IPS-NIHi7 (cell line): ENCODE data around the gene PIP5K1A.
"Not testable (repeated sequence)": the region's sequence is repeated elsewhere in the genome, so short reads cannot be mapped to it uniquely, and the experiment has no call there.

Source experiments
- DNase-seq: peaks from one replicate; pipeline ENCODE4 v3.0.0; 2012; ENCODE audit warnings: mixed read lengths; ENCODE audit errors: extremely low spot score

Gene PIP5K1A, protein sequence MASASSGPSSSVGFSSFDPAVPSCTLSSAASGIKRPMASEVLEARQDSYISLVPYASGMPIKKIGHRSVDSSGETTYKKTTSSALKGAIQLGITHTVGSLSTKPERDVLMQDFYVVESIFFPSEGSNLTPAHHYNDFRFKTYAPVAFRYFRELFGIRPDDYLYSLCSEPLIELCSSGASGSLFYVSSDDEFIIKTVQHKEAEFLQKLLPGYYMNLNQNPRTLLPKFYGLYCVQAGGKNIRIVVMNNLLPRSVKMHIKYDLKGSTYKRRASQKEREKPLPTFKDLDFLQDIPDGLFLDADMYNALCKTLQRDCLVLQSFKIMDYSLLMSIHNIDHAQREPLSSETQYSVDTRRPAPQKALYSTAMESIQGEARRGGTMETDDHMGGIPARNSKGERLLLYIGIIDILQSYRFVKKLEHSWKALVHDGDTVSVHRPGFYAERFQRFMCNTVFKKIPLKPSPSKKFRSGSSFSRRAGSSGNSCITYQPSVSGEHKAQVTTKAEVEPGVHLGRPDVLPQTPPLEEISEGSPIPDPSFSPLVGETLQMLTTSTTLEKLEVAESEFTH

DNA sequence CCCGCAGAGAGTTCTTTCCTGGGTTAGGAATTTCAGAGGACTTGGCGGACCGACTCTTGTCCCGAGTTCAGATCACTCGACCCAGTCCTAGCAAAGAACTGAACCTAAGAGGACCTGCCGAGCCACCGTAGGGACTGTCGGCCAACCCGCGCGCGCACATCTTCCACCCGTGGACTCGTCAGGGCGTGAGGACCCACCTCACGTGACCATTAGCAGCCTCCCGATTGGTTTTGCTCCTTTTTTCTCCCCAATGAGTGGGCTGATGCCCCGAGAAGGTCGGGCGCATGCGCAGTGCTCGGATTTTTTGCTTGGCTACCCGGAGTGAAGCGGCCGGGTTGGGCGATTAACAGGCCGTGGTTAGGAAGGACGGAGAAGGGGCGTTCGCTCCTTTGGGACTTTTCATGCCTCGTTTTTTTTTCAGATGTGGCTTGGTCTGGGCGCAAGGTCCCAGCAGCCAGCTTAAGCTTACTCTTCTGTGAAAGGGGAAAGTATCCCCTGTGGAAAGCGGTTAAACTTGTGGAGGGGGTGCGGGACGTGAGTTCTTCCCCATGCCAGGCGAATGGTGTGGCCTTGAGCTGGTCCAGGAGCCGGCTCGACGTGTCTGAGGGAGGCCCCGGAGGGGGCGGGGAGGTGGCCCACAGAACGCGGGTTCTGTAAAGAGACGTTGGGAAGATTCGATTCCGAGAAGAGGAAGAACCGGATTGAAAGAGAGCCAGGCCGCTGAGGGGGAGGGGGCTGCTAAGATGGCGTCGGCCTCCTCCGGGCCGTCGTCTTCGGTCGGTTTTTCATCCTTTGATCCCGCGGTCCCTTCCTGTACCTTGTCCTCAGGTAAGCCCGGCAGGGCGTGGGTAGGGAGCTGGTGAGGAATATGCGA lies at the start of gene PIP5K1A:
PIP5K1A (plus strand) TSS at position 299 of the 874 bp plus-strand sequence; CDS start at position 744, 445 bp downstream.
- DNase-seq: peak; percentile 99

DNA sequence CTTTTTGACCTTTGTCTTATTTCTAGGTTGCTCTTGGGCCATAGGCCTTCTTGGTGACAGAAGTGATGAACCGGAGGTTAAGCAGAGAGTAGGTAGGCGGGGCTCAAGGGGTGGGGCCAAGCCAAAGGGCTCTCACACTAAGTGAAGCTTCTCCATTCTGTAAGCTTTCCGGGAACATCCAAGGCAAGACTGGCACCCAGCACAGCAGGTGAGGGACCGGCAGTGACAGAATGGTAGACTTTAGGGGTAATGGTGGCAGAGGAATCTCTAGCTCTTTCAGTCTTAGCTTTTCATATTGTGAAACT lies 41.9 kb upstream of the PIP5K1A start, which contains the start of gene TNFAIP8L2:
TNFAIP8L2 (plus strand) TSS at position 135 of the 305 bp plus-strand sequence. CDS start 2,049 bp downstream, outside the sequence.
- no peak for DNase-seq

DNA sequence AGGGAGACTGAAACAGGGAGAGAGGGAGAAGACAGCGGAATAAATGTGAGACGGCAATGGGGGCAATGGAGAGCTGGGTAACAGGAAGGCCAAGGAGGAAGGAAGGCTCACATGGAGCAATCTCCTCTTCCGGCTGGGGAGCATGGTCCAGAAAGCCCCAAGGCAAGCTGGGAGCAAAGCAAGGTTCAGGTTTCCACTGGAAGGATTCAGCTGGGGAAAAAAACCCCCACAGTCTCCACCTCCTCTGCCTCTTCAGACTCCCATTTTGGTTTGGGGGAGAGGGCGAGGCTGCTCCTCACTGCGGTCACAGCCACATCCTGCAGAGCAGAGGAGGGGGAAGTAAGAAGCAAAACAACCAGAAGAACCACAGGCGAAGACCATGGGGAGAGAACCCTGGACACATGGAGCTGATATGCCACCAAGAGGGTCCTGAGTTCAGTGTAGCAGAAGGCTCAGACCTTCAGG lies 41.3 kb upstream of the PIP5K1A start:
- DNase-seq: no peak

DNA sequence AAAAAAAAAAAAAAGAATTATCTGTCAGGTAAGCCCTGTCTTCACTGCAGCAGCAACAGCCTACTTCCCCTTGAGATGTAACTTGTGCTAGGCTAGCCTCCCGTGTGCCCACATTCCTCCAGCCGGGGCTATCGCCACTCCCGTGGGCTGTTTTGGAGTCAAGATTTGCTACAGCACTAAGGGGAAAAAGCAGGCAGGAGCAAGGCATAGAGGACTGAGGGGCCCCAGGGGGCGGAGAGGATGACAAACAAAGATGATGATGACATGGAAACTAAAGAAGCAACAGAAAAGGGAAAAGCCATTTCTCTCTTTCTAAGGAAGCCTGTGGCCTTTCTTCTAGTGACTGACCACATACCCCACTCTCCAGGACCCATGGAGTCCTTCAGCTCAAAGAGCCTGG lies 40.0 kb upstream of the PIP5K1A start:
- no peak for DNase-seq

DNA sequence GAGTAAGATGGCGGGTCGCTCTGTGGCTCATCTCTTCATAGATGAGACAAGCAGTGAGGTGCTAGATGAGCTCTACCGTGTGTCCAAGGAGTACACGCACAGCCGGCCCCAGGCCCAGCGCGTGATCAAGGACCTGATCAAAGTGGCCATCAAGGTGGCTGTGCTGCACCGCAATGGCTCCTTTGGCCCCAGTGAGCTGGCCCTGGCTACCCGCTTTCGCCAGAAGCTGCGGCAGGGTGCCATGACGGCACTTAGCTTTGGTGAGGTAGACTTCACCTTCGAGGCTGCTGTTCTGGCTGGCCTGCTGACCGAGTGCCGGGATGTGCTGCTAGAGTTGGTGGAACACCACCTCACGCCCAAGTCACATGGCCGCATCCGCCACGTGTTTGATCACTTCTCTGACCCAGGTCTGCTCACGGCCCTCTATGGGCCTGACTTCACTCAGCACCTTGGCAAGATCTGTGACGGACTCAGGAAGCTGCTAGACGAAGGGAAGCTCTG lies 39.6 kb upstream of the PIP5K1A start:
- no peak for DNase-seq

DNA sequence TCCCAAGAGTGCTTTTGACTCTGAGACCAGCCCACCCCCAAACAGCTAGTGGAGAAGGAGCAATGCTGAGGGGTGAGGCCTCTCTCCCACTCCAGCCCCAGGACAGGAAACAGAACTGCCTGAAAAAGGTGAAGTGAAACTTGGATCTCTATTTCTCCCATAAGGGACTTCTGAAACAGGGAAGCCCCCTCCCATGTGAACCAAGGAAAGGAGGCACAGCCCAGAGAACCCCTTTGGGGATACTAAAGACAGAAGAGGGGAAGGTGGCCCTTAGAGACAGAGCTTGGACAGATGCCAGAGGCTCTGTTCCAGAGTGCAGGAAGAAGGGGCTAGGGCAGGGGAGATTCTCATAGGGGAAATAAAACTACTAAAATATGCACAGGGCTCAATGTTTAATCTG lies 39.0 kb upstream of the PIP5K1A start:
- DNase-seq: no peak

DNA sequence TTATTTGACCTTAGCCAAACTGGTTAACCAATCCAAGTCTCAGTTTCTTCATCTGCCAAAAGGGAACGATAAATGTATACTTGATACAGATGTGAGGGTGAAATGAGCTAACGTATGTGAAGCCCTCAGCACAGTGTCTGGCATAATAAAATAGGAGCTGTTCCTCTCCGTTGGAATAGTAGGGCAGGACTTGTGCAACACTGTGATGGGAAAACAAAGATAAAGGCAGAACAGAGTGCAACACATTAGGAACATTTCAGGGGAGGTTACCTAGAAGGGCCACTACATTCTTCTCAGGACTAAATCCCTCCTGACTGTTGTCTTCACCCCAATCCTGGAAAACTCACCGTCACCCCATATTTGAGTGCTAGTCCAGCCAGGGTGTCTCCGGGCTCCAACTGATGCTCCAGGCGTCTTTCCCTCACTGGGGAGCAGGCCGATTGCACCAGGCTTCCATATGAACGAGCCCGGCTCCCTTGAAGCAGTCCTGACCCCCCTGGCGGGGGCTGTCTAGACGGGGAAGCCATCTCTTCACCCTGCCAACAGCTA lies 33.5 kb upstream of the PIP5K1A start:
- no peak for DNase-seq

DNA sequence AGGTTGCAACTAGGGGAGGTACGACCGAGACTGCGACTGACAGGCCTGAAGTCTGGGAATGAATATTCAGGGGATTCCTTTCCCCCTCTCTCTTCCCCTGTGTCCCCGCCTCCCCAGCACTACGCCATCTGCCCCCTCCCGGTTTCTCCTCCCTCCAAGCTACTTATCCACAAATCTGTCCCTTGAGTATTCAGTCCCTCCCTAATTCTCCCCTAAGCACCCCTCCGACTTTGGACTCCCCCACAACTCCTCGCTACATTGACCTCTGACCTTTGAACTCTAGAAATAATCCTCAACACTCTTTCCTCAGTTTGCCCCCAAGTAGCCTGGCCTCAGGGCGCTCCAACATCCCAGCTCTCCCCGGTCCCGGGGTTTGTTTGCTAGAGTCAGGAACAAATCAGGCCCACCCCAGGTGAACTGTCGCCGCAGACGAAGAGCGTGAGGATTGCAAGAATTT lies 33.0 kb upstream of the PIP5K1A start:
- DNase-seq: peak; percentile 86

DNA sequence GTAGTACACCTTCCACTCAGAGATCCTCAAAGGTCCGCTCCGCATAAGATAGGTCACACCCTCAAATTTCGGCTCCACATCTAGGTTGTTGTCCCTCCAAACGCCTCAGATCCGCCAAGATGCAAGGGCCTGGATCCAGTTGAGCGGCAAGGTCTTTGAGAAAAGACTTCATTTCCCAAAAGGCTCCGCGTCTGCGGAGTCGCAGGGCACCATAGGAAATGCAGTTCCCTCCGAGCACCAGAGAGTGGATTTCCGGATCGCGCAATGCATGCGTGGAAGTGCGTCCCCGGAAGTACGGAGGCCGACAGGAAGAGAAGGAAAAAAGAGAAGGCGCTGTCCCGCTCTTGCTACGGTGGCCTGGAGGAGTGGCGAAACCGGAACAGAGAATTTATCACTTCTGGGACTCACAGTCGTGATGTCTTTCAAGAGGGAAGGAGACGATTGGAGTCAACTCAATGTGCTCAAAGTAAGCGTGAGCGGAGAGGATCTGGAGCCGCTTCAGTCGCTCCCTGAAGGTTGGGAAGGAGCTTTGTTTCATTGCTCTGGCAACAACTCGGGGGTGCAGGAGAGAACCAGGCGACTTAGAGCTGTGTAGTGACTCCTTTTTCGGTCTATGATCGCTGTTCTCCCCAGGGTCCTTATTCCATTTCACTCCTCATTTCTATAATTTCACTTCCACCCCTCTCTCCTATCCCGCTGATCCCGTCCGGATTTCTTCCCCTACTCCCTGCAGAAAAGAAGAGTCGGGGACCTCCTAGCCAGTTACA lies 32.4 kb upstream of the PIP5K1A start, which contains the start of the genes LYSMD1 and SCNM1:
LYSMD1 (minus strand) TSS at position 165 of the 767 bp plus-strand sequence. CDS start 644 bp downstream, outside the sequence.
SCNM1 (plus strand) TSS at position 407 of the 767 bp plus-strand sequence; CDS start at position 416, 9 bp downstream.
- DNase-seq: peak; percentile 94

DNA sequence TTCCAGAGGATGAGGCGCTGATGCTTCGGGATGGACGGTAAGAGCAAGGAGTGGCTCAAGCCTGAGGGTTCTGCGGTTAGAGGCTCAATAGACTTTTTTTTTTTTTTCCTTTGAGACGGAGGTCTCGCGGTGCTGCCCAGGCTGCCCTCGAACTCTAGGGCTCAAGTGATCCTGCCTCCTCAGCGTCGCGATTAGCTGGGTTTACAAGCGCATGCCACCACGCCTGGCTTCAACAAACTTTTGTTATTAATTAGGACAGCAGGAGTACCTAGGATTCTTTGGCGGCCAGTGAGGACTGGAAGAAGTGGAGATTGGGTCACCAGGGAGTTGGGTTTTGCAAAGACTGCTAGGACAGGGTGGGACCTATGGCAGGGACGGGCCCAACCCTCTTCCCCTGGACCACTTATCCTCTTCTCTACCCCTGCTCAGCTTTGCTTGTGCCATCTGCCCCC lies 31.8 kb upstream of the PIP5K1A start:
- peak; percentile 39 for DNase-seq

DNA sequence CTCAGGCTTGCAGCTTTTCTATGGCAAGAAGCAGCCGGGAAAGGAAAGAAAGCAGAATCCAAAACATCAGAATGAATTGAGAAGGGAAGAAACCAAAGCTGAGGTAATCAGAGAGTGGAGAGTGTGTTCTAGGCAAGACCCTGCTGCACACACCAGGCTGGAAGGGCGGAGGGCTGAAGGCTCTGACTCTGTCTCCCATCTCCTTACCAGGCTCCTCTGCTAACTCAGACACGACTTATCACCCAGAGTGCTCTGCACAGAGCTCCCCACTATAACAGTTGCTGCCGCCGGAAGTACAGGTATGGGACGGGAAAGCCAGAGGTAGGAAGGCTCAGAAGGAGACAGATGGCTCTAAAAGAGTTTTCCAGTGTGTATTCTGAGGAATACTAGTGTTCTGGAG lies 31.2 kb upstream of the PIP5K1A start:
- no peak for DNase-seq

DNA sequence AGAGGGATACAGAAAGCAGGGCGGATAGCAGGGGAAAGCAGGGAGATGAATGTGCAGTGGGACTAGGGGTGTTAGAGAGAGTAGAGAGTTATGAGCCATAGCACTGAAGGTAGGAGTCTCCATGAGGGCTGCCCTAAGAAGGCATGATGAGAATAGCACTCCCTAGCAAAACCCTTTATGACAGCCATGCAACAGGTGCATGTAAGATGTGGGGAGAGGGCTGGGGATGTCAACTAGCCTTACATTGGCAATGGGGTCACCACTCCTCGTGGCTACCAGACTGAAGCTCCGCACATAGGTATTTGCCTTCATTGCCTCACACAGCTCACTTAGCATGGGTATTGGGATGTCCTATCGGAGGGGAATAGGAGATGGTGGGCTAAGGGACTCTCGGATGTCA lies 27.2 kb upstream of the PIP5K1A start:
- DNase-seq: no peak

DNA sequence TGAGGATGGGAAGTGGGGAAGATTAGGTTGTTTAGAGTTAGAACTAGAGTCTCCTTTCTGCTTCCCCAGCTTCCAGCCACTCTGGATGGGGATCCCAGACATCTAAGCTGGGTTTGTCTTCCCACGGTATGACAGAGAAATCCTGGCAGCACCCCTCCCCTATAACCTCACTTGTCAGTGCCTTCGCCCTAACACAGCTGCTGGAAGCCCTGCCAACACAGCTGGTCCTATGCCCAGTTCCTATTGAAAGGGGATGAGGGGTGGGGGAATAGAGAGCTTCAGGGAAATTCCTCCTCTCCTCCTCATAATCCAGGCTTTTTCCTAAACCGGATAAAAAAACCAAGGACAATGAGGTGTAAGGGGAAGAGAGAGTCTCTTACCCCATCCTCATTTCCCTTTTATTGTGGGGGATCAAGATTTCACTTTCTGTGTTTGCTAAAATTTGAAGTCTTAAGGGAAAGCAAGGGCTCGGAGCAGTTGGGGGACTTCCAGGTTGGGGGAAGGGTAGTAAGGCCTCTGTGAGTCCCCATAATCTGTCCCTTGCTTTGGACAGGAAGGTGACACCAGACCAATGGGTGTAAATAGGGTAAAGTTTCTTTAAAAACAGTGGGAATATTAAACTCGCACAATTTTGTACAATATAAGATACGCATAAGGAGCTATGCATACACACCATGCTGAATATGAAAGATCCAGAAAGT lies 23.2 kb upstream of the PIP5K1A start:
- DNase-seq: no peak

DNA sequence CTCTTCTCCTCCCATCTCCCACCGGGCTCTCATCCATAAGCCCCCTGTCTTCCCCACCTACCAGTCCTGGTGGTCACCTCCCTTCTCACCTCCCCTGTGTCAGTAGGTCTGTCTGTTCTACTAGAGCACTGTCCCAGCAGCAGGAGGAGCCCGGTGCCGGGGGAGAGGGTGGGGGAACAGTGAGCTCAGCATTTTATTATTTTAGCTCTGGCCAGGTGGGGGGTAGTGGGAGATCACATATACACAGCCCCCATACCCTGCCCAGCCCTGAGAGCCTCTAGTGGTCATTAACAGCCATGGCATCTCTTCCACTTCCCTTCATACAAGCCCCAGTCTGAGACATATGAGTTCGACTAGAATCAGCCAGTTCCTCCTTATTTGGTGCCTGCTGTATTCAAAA lies 22.5 kb upstream of the PIP5K1A start, which contains the start of gene TMOD4:
TMOD4 (minus strand) TSS at position 119 of the 400 bp plus-strand sequence. CDS start 1,106 bp downstream, outside the sequence.
- peak; percentile 50 for DNase-seq

DNA sequence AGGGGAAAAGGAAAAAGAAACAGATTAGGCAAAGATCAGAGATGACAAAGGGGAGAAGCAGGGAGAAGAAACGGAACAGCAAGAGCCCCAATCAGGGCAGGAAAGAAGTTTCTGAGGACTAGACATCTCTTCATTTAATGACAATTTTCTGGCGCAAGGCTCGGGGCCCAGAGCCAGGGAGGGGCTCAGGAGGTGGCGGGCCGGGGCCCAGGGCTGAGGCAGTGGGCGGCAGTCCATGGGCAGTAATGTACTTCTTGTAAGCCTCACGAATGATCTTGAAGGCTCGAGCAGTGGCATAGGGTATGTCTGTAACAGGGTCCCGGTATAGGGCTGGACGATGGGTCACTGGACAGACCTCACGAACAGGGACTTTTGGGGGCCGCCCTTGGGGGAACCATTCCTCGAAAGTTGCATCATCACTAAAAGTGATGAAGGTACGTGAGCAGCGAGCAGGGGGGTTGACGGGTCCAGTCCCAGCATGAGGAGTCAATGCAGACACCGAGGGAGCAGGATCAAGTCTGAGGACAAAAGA lies 21.8 kb upstream of the PIP5K1A start:
- DNase-seq: no peak

DNA sequence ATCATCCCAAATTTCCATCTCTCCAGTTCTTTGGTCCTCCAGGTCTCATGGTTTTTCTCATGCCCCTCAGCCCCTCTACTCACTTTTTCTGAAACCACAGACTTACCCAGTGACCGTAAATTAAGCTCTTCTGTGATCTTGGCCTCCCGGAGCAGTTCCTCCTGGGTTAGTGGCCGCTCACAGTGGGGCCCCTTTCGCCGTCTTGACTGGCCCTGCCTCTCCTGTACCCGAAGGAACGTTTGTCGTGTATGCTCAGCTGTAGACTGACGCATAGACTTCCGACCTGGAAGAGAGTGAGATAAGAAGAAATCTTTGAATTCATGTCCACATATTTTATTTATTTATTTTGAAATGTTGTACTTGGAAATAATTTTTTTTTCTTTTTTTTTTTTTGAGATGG lies 14.1 kb upstream of the PIP5K1A start:
- no peak for DNase-seq

DNA sequence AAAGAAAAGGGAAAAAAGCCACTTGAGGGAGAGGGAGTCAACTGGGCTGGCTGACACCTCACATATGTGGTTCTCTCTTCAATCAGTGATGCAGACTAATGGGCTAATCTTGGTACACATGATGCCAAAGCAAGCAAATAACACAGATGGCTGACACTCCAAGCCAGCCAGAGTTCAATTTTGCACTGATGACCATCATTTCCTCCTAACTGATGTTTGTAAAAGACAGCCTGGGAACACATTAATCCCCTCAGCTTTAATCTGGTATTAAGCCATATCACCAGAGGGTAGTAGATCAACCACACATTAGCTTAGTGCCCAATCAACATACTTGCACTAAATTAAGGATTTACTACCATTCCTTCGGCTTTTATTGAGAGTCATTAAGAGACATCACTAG lies 11.1 kb upstream of the PIP5K1A start:
- no peak for DNase-seq

DNA sequence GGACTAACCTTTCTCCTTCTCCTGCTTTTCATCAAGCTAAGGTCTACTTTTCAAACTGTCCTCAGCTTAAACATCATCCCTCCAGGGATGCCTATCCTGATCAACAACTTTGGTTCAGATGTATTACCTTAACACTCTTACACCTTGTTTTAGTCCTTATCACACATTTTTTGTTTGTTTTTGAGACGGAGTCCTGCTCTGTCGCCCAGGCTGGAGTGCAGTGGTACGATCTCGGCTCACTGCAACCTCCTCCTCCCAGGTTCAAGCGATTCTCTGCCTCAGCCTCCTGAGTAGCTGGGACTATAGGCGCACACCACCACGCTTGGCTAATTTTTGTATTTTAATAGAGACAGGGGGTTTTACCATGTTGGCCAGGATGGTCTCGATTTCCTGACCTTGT lies 9.7 kb upstream of the PIP5K1A start:
- not testable (repeated sequence) for DNase-seq

DNA sequence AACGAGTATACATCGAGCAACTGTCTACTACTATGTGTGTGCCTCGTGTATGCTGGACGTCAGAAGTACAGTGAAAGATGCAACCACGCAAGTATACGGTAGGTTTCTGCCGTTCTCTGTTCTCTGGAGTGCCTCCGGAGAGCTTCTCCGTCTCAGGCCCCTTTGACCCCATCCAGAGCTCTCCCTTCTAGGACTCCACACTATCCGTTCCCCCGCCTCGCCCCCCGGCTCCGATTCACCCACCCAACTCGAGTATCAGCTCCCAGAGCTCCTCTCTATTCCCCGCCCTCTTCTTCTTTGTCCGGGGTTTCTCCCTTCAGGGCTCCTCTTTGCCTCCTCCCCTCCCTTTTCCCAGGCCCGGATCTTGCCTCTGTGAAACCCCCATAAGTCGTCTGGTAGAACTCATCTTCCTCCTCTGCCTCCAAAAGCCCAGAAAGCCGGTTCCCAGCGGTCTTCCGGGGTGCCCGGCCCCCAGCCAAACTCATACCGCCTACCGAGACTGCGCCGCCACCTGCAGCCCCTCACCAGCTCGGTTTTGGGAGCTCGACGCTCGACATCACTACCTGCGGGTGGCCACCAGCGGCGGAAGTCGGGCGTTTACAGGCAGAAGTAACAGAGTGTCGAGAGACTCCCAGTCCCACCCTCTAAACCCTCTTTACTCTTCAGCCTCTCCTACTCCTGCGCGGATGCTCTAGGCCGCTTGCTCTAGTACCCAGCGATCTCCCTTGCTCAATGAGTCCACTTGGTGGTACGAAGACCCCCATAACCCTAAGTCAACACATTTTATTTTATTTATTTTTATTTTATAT lies 8.5 kb upstream of the PIP5K1A start, which contains the start of gene VPS72:
VPS72 (minus strand) TSS at position 561 of the 809 bp plus-strand sequence; CDS start at position 485, 76 bp downstream.
- DNase-seq: peak; percentile 95
